ENCODE data around the gene TRIM50.
"Not testable (repeated sequence)": the region's sequence is repeated elsewhere in the genome, so short reads cannot be mapped to it uniquely, and the experiment has no call there.

The TRIM50 gene

GRCh38 chr7:73327922-73328321 lies at the start of gene TRIM50, which contains the start of gene FKBP6:
Gene TRIM50, minus strand, starts transcription at chr7:73328082. Its CDS starts 3,295 bp downstream, at chr7:73324787.
Gene FKBP6, plus strand, starts transcription at chr7:73328161. Its CDS starts 268 bp downstream, at chr7:73328429.
- not testable (repeated sequence) for DNase-seq (ENCODE audit: low spot score)

GRCh38 chr7:73376671-73377412 lies 49.0 kb upstream of the TRIM50 start:
- DNase-seq (ENCODE audit: low spot score), result no peak

- not testable (repeated sequence) for DNase-seq (ENCODE audit: low spot score)
Measured at GRCh38 chr7:73376262-73376661, 48.4 kb upstream of the TRIM50 start.

GRCh38 chr7:73373741-73374140 lies 45.9 kb upstream of the TRIM50 start:
- DNase-seq (ENCODE audit: low spot score), result no peak

- no peak for DNase-seq (ENCODE audit: low spot score)
Measured at GRCh38 chr7:73369622-73370021, 41.7 kb upstream of the TRIM50 start.

- DNase-seq (ENCODE audit: low spot score), result no peak
Measured at GRCh38 chr7:73369009-73369408, 41.1 kb upstream of the TRIM50 start.

- no peak for DNase-seq (ENCODE audit: low spot score)
Measured at GRCh38 chr7:73366990-73367389, 39.1 kb upstream of the TRIM50 start.

- DNase-seq (ENCODE audit: low spot score), result no peak
Measured at GRCh38 chr7:73366127-73366526, 38.2 kb upstream of the TRIM50 start.

- DNase-seq (ENCODE audit: low spot score), result no peak
Measured at GRCh38 chr7:73364006-73364728, 36.3 kb upstream of the TRIM50 start.

- no peak for DNase-seq (ENCODE audit: low spot score)
Measured at GRCh38 chr7:73363225-73364005, 35.5 kb upstream of the TRIM50 start.

GRCh38 chr7:73360590-73360989 lies 32.7 kb upstream of the TRIM50 start:
- not testable (repeated sequence) for DNase-seq (ENCODE audit: low spot score)

GRCh38 chr7:73359746-73360375 lies 32.0 kb upstream of the TRIM50 start:
- DNase-seq (ENCODE audit: low spot score), result no peak

- no peak for DNase-seq (ENCODE audit: low spot score)
Measured at GRCh38 chr7:73359306-73359705, 31.4 kb upstream of the TRIM50 start.

GRCh38 chr7:73358590-73359275 lies 30.9 kb upstream of the TRIM50 start:
- DNase-seq (ENCODE audit: low spot score), result no peak

GRCh38 chr7:73356159-73356558 lies 28.3 kb upstream of the TRIM50 start:
- no peak for DNase-seq (ENCODE audit: low spot score)

GRCh38 chr7:73354821-73355220 lies 26.9 kb upstream of the TRIM50 start:
- DNase-seq (ENCODE audit: low spot score), result no peak

GRCh38 chr7:73354196-73354595 lies 26.3 kb upstream of the TRIM50 start:
- no peak for DNase-seq (ENCODE audit: low spot score)

GRCh38 chr7:73353243-73353642 lies 25.4 kb upstream of the TRIM50 start:
- DNase-seq (ENCODE audit: low spot score), result no peak

GRCh38 chr7:73352784-73353183 lies 24.9 kb upstream of the TRIM50 start:
- DNase-seq (ENCODE audit: low spot score), result no peak

GRCh38 chr7:73351447-73352167 lies 23.7 kb upstream of the TRIM50 start:
- no peak for DNase-seq (ENCODE audit: low spot score)

Measured in RKO (cell line).